Brain pericyte (primary cell): ENCODE data around the gene ME3.
A peak's percentile ranks its signal among the peaks of the same experiment; 100 is the strongest.

Experiments used
- DNase-seq: peaks from one replicate; pipeline ENCODE4 v3.0.0-alpha.2; 2012; ENCODE audit warnings: low read depth, low spot score

ME3 gene

DNA sequence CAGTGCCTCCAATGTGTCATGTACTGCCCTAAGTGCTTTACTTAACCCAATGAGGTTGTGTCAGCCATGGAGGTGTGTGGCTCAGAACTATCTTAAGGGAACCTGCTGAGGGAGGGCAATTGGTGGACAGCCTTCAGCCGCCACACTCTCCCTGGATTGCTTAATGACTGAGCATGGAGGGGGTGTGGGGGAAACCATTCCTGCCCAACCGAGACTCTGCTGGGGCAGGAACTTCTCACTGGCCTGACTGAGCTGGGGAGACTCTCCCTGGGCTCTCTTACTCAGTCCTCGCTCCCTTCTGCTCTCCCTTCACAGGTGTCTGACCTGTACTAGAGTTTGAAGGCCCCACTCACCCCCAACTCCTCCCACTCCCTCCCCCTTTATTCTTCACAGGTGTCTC is 183.0 kb downstream of the ME3 start:
- no peak for DNase-seq

GRCh38 chr11:86488553-86488952 is 183.9 kb downstream of the ME3 start:
- DNase-seq: no peak

DNA sequence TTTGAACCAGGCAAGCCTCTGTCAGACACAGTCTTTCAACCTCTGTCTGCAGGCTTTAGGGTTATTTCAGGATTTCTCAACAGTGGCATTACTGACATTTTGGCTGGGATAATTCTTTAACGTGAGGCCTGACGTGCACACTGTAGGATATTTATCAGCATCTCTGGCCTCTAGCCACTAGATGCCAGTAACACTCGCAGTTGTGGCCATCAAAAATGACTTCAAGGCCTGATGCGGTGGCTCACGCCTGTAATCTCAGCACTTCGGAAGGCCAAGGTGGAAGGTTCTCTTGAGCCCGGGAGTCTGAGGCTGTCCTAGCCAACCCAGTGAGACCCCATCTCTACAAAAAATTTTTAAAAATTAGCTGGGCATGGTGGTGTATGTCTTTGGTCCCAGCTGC is 184.7 kb downstream of the ME3 start:
- no peak for DNase-seq

DNA sequence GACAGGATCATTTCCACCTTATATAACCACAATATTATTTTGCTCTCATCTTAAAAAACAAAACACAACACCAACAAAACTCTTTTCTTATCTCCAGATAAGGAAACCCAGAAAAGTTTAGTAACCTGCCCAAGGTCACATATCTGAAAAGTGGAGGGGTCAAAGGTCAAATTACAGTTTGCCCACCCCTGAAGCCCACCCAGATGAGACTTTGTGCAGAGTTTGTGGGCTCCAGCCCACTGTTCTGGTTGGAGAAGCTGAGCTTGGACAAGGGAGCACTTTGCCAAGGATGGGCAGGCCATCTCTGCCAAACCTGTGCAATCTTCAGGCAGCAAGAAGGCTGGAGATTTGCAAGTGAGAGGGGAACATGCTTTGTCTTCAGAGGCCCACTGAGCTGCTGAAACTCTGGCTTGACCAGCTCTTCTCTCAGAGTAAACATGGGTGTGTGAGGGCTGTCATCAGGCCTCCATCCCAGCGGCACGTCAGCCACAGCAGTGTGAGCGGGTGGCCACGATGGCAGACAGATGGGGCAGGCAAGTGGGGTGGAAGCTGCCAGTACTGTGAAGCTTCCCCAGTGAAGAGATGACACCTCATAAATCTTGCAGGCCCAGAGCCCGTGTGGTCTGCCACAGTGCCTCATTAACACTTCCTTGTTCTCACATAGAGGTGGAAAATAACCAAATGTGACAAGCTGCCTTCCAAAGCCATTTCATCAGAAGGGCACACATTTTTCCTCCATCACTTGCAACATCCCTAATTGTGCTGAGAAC is 186.0 kb downstream of the ME3 start:
- no peak for DNase-seq

- no peak for DNase-seq
These were observed 187.6 kb downstream of the ME3 start for GRCh38 chr11:86484795-86485166.

DNA sequence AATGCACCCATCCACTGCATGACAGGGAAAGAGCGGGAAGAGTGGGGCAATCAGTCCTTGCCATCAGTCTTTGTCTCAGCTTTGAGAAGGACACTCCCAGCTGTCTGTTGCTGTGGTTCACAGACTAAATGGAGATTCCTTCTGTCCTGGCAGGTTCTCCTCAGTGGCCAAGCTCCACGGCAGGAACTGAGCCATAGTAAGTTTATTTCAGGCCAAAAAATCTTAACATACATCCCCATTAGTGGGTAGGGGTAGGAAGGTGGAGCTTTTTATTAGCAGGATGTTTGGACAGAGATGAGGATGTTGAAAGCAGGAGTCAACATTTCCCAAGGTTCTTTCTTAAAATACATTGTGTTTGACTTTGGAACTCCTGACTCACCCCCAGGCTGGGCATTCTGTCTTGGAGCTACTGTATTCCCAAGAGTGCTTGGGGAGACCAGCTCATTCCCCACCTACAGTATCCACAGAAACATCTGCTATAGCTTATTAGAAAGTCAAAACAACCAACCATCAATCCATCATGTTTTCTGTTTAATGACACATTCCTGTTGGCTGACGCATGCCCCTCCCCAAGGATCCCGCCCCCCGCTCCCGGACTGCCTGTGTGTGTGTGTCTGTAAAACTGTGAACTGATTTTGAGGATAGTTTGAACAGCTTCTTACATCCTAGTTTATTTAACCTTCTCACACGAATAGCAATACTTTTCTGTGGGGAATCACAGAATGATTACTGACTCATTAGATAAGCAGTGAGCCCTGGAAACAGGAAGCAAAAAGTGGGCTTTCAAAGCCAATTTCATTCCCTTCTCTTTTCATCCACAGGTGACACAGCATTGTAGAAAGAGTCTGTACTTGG is 188.2 kb downstream of the ME3 start:
- DNase-seq: peak; percentile 90

DNA sequence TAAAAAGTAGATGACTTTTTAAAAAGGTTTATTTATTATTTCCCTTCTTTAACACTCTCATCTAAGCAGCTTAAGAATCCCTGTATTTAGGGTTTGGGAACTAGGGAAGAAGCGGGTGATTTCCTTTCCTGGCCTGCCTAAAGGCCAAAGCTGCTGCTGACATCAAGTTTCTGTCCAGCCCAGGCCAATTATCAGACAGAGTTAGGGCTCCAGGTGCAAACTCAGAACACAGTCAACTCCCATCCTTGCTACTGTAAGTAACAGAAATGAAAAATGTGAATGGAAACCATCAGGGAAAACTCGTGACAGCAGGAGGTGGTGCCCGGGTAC is 188.8 kb downstream of the ME3 start:
- DNase-seq: no peak

- no peak for DNase-seq
These were observed 189.7 kb downstream of the ME3 start for GRCh38 chr11:86482692-86483091.

DNA sequence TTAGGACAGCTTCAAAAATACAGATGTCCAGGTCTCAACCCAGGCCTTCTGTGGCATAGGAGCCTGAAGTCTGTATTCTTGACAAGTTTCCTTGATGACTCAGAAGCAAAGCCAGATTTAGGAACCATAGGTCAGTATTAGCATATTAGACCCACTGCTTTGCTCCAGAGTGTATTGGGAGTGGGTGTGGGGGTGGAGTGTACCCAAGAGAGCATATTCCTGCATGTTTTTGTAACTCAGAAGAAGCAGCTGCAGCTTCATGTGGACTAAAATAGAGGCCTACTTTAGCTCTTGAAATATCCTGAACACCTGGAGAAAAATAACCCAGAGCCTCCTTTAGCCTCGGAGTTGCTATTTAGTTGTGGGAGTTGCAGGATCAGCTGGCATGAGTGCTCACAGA is 191.0 kb downstream of the ME3 start:
- no peak for DNase-seq

DNA sequence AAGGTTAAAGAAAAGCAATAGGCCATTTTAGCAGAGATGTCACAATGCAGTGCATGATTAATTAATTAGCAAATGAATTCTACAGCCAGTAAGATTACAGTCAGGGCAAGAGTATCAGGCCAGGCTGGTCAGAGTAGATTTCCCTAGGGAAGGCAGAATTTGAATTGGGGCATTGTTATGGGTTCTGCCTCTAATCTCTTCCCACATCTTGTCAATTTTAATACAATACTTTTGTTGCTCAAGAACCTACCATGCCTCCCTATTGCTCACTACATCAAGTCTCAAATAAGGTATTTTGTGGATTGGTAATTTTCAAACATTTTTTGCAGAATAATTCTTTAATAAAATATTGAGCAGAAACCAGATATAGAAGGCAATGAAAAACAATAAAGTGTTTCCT is 194.1 kb downstream of the ME3 start:
- no peak for DNase-seq

GRCh38 chr11:86477495-86478155 is 194.8 kb downstream of the ME3 start:
- DNase-seq: no peak

DNA sequence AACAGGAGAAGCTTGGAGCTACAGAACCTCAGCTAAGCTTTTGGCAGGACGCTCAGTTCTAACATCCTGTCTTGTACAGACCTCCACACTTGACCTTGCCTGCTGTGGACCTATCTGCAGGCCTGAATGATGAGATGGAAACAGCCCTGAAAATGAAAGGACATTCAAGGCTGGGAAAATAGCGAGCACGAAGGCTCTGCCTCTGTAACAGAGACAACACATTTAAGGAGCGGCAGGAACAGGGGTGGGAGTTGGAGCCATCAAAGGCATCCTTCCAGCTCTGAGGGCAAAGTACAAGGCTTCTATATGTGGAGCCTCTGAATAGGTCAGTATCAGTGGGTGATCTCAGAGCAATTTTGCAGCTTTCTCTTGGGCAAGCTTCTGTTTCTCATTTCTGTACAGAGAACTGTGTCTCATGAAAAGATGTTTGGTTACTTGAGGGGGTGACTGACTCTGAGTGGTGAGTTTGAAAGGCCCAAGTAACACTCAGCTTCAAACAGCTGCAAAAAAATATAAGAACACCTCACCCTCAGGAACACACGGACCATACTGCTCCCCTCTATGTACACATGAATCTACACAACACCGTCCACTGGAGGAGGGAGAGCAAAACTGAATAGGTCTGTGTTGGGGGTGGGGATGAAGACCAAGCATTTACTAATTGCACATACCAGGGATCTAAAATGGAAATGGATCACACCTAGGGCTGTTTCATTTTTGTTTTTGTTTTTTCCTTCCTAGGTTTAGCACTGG is 196.1 kb downstream of the ME3 start:
- DNase-seq: no peak

DNA sequence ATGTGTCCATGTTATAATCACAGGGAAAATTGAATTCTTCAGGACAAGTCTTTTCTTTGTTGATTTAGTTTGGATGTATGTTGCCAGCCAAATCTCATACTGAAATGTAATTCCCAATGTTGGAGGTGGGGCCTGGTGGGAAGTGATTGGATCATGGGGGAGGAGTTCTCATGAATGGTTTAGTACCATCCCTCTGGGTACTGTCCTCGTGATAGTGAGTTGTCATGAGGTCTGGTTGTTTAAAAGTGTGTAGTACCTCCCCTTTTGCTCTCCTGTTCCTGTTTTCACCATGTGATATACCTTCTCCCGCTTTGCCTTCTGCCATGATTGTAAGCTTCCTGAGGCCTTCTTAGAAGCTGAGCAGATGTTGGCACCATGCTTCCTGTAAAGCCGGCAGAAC is 197.4 kb downstream of the ME3 start:
- no peak for DNase-seq

DNA sequence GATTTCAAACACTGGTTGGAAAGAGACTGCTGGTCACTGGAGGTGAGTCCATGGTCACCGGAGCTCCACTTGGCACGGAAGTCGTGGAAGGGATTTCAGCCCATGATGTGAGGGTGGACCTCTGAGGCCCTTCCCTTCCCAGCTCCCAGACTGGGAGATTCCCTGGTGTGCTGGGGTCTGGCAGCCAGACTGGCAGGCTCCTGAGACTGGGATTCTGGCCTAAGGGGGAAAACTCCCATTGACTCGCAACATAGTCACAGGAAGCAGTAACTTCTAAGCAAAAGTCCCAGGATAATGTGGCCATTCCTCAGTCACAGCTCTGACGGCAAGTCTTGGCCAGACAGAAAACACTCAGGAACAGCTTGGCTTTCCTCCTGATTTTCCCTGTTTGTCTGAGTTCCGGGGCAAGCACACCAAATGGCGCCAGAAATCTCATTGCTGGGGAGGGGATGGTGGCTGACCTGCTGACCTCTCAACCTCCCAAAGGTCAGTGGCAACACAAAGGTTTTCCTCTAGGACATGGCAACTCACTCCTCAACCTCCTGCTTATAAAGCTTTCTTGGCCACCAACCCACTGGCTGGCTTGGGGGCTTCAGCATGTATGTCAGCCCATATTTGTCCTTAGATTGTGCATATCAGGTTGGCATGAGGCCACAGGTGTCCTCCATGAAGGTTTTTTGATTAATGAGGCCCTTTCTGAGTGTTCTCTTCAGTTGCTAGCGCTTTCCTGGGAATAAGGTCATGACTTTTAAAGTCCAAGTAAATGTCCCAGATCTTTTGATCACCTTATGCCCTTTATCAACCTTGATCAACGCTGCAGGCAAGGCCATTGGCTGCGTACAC is 198.2 kb downstream of the ME3 start:
- DNase-seq: no peak

GRCh38 chr11:86469491-86470388 is 202.7 kb downstream of the ME3 start:
- no peak for DNase-seq

DNA sequence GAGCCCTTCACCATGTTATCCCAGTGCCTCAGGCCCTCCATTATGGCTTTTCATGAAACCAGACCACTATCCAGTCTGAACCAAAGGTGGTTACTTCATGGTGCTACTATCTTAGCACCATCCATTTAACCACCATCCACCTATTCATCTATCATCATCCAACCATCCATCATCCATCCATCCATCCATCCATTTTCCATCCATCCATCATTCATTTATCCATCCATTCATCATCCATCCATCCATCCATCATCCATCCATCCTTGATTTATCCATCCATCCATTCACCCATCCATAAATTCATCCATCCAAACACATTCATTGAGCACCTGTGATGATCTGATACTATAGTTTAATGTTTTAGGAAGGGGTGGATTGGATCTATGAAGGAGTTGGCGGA is 204.2 kb downstream of the ME3 start:
- no peak for DNase-seq

GRCh38 chr11:86464509-86465221 is 207.8 kb downstream of the ME3 start:
- no peak for DNase-seq

DNA sequence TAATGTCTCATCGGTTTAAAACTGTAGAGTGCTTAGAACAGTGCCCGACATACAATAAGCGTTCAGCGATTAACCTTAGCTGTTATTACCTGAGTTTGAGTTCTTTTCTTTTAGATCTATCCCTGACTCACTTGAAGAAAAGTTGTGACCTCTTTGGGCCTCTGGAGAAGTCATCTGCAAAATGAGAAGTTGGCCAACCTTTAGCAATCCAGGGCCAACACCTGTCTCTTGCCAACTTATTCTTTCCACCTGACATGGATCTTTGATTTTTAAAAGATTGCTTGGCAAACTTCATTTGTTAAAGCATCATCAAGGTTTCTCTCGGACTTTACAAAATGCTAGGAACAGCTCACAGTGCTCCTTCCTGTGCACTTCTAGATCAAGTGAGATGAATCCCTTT is 208.5 kb downstream of the ME3 start:
- DNase-seq: no peak

DNA sequence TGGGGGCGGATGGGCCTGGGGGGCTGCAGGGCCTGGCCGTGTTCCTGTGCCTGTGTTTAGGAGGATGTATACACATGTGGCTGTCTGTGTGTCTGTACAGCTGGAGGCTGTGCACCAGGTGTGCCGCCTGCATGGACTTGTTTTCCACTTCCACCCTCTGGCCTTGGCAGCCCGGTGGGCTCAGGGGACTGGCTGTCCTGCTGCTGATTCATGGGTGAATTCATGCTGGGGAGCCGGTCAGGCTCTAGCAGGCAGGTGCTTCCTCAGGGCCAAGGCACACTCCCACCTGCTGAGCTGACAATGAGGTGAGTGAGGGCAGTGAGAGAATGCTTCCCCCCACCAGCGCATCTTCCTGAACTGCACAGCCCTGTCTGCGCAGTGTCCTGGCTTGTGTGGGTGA is 209.3 kb downstream of the ME3 start:
- no peak for DNase-seq
